HG02938 (cell line): ENCODE data around the gene RBM3.

Source experiments
- ATAC-seq: cut with Tn5 transposase; IDR thresholded peaks from one replicate; pipeline ENCODE4 v1.9.1; 2021; ENCODE audit warnings: mild to moderate bottlenecking, moderate library complexity; ENCODE audit not compliant: unreplicated experiment

The RBM3 gene

DNA sequence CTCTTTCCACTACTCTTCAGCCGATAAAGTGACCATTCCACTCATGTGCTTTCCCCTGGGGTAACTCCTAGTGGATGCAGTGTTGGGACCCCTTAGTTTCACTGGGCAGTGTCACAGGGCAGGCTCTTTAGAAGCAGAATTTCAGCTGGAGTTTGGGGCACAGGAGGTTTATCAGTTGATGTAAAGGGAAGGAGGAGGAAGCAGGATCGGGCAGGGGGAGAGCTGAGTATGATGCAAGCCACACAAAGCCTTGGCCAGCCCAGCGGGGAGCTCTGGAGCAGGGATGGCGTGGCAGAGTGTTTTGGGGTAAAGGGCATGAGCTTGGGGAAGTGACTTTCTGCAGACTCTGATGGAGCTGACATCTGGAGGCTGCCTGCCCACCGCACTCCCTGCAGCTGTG, 42.3 kb downstream of the RBM3 start:
- no peak for ATAC-seq

DNA sequence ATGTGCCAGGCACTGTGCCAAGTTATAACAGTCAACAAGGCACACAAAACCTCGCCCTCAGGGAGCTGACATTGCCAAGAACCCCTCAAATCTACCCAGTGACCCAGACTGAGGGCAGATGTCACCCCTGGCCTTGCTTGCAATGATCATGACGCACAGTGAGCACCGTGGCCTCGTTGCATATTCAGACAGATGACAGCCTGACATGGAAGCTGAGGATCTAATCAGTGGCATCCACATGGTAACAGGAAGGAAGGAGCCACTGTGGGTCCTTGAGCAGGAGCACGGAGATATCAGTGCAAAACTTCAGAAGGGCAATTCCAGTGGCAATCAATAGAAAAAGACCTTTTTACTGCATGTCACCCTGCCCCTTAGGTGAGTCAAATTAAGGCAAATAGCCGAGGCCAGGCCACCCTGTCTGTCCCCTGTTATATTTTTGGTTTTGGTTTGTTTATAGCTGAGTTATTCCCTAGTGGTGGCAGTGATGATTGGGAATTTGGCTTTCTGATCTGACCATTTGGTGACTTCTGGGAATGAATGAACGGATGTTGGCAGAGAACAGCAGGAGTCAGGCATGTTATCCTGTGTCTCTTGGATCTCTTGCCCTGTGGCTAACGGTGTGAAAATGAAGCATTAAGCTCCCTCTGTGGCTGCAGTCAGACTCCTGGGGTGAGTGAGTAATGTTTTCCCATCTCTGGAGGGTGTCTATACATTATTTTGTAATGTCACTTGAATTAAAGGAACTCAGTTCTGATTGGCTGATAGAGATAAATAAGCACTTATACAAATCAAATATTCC, 43.5 kb downstream of the RBM3 start:
- no peak for ATAC-seq

DNA sequence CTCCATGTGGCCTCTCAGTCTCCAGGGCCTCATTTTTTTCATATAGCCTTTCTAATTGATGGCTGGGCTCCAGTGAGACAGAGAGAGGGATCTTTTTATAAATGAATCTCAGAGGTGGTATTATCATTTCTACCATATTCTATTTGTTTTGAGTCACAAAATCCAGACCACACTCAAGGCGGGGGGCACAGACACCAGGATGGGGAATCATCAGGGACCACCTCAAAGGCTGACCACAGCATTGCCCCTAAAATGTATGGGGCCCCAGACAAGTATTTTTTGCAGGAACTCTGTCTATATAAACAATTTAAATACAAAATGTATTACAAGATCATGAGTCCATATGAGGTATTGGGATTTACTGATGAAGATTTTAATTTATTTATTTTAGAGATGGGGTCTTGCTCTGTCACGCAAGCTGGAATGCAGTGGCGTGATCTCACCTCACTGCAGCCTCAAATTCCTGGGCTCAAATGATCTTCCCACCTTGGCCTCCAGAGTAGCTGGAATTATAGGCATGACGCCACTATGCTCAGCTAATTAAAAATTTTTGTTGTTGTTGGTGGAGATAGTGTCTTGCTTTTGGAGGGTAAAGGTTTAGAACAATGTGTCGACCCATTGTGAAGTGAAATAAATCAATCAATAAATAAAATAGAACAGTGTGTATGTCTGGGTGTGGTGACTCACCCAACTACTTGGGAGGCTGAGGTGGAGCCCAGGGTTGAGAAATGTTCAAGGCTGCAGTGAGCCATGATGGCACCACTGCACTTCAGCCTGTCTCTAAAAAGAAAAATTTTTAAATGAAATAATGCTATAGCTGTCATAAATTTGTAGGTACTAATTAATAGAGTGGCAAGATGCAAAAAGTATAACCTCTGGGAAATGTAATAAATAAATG, 52.4 kb downstream of the RBM3 start:
- ATAC-seq = no peak
